IMR-90 (cell line): Measurements from ENCODE around the gene GEMIN2. TPM values are rescaled to one million over a fixed set of nuclear protein-coding genes. Genes with fewer than 3 reads are reported as not detected.

Source experiments
- ATAC-seq: fragments of 200-7000 bp; cut with Tn5 transposase; 2 replicates; pipeline ENCODE4 v1.9.1; 2020; ENCODE audit warnings: low read depth, mild to moderate bottlenecking, moderate library complexity
- BruUV-seq: library from RNA; stranded (reverse); fragments of 400-500 nt; replicated peaks from 2 replicates; lab custom pipeline; 2021; lab: Mats Ljungman, UMichigan
- CTCF ChIA-PET: fragments of 300-600 bp; formaldehyde crosslinking; extraction: SDS; loops from one replicate; lab custom pipeline; 2021; ENCODE audit warnings: antibody characterized with exemption; lab: Yijun Ruan, JAX
- POLR2A ChIA-PET: fragments of 300-600 bp; sonication (Branson Sonifier 250); formaldehyde crosslinking; loops from one replicate; lab custom pipeline; 2022; ENCODE audit warnings: antibody characterized with exemption; ENCODE audit not compliant: unreplicated experiment; lab: Charles Lee
- DNase-seq: peaks from one replicate; pipeline ENCODE4 v3.0.0; 2013
- H2AFZ ChIP-seq: replicated peaks from 2 replicates; pipeline ENCODE3; 2013; ENCODE audit warnings: low read length, mild to moderate bottlenecking; ENCODE audit not compliant: poor library complexity
- H2AK5ac ChIP-seq: 2 replicates; pipeline ENCODE4 v1.6.1; 2013; ENCODE audit warnings: low read depth, low read length, inconsistent platforms
- H2AK9ac ChIP-seq: replicated peaks from 2 replicates; pipeline ENCODE3; 2013; ENCODE audit warnings: mild to moderate bottlenecking, low read depth, low read length, moderate library complexity; ENCODE audit not compliant: poor library complexity
- H2BK120ac ChIP-seq: 2 replicates; pipeline ENCODE4 v1.6.1; 2013; ENCODE audit warnings: low read depth, low read length, inconsistent platforms
- H2BK15ac ChIP-seq: 3 replicates; pipeline ENCODE4 v1.6.1; 2013; ENCODE audit warnings: low read depth, low read length, inconsistent platforms
- H2BK20ac ChIP-seq: 2 replicates; pipeline ENCODE4 v1.6.1; 2013; ENCODE audit warnings: low read depth, mild to moderate bottlenecking, inconsistent platforms, low read length, moderate library complexity
- H2BK5ac ChIP-seq: 2 replicates; pipeline ENCODE4 v1.6.1; 2013; ENCODE audit warnings: mild to moderate bottlenecking, low read depth, low read length, inconsistent platforms; ENCODE audit not compliant: poor library complexity, severe bottlenecking
- H3K14ac ChIP-seq: replicated peaks from 2 replicates; pipeline ENCODE4 v1.6.1; 2013; ENCODE audit warnings: low read depth, low read length, inconsistent platforms
- H3K18ac ChIP-seq: 2 replicates; pipeline ENCODE4 v1.6.1; 2013; ENCODE audit warnings: low read depth, low read length, control low read depth
- H3K23ac ChIP-seq: 2 replicates; pipeline ENCODE4 v1.6.1; 2013; ENCODE audit warnings: low read depth, low read length, inconsistent platforms
- H3K27ac ChIP-seq: 2 replicates; pipeline ENCODE4 v1.5.1; 2013; ENCODE audit warnings: mild to moderate bottlenecking, control low read depth, low read length; ENCODE audit not compliant: insufficient read depth
- H3K27me3 ChIP-seq: 2 replicates; pipeline ENCODE4 v1.6.1; 2013; ENCODE audit warnings: low read length; ENCODE audit not compliant: control insufficient read depth, insufficient read depth
- H3K36me3 ChIP-seq: 2 replicates; pipeline ENCODE4 v1.6.1; 2013; ENCODE audit warnings: low read length, mixed read lengths; ENCODE audit not compliant: control insufficient read depth, insufficient read depth
- H3K4ac ChIP-seq: 2 replicates; pipeline ENCODE4 v1.6.1; 2013; ENCODE audit warnings: low read depth, low read length, inconsistent platforms
- H3K4me1 ChIP-seq: 2 replicates; pipeline ENCODE4 v1.6.1; 2013; ENCODE audit warnings: low read length, mixed read lengths; ENCODE audit not compliant: control insufficient read depth, insufficient read depth
- H3K4me2 ChIP-seq: 2 replicates; pipeline ENCODE4 v1.6.1; 2013; ENCODE audit warnings: low read depth, mild to moderate bottlenecking, control low read depth, low read length, moderate library complexity
- H3K4me3 ChIP-seq: 2 replicates; pipeline ENCODE4 v1.5.1; 2013; ENCODE audit warnings: low read depth, mild to moderate bottlenecking, control low read depth, low read length, moderate library complexity; ENCODE audit not compliant: insufficient read depth
- H3K56ac ChIP-seq: 2 replicates; pipeline ENCODE4 v1.6.1; 2013; ENCODE audit warnings: low read length, inconsistent platforms; ENCODE audit not compliant: insufficient read depth; ENCODE audit errors: extremely low read depth
- H3K79me1 ChIP-seq, 2 experiments: 2 replicates each; pipeline ENCODE4 v1.6.1; 2013; ENCODE audit warnings: low read length in 2 of 2, inconsistent platforms in 1 of 2, low read depth in 1 of 2
- H3K9ac ChIP-seq: 2 replicates; pipeline ENCODE4 v1.6.1; 2013; ENCODE audit warnings: low read depth, low read length, control low read depth
- H3K9me1 ChIP-seq: 2 replicates; pipeline ENCODE4 v1.6.1; 2013; ENCODE audit warnings: low read length, inconsistent platforms; ENCODE audit not compliant: insufficient read depth
- H3K9me3 ChIP-seq: 2 replicates; pipeline ENCODE4 v1.6.1; 2013; ENCODE audit warnings: low read length; ENCODE audit not compliant: control insufficient read depth, insufficient read depth
- H4K20me1 ChIP-seq: 2 replicates; pipeline ENCODE4 v1.6.1; 2013; ENCODE audit warnings: low read length, inconsistent platforms; ENCODE audit not compliant: insufficient read depth
- H4K5ac ChIP-seq: 2 replicates; pipeline ENCODE4 v1.6.1; 2013; ENCODE audit warnings: mild to moderate bottlenecking, low read depth, low read length, control low read depth
- H4K8ac ChIP-seq, 2 experiments: 2 replicates each; pipeline ENCODE4 v1.6.1; 2013; ENCODE audit warnings: low read depth in 2 of 2, low read length in 2 of 2, control low read depth in 1 of 2, inconsistent platforms in 1 of 2
- H4K91ac ChIP-seq: 2 replicates; pipeline ENCODE4 v1.6.1; 2013; ENCODE audit warnings: low read depth, low read length, inconsistent platforms; ENCODE audit not compliant: insufficient read depth
- BHLHE40 ChIP-seq: fragments of 150-350 bp; IDR thresholded peaks from 2 replicates; pipeline ENCODE4 v1.6.1; 2016; ENCODE audit warnings: mild to moderate bottlenecking, low read depth, low read length
- CEBPB ChIP-seq: IDR thresholded peaks from 2 replicates; pipeline ENCODE4 v1.6.1; 2012; ENCODE audit warnings: low read depth, low read length, improper control_type of control experiment
- CHD1 ChIP-seq: IDR thresholded peaks from 2 replicates; pipeline ENCODE4 v1.6.1; 2012; ENCODE audit warnings: low read depth, low read length, improper control_type of control experiment
- FOS ChIP-seq: fragments of 150-350 bp; IDR thresholded peaks from 2 replicates; pipeline ENCODE4 v1.6.1; 2016; ENCODE audit warnings: low read depth, low read length
- MAFK ChIP-seq: IDR thresholded peaks from 2 replicates; pipeline ENCODE4 v1.6.1; 2012; ENCODE audit warnings: low read depth, low read length, improper control_type of control experiment
- MAZ ChIP-seq: IDR thresholded peaks from 2 replicates; pipeline ENCODE4 v1.6.1; 2012; ENCODE audit warnings: low read depth, mild to moderate bottlenecking, low read length, improper control_type of control experiment, moderate library complexity, borderline replicate concordance
- MXI1 ChIP-seq: IDR thresholded peaks from 2 replicates; pipeline ENCODE4 v1.6.1; 2012; ENCODE audit warnings: low read depth, mild to moderate bottlenecking, low read length, moderate library complexity, borderline replicate concordance
- NFE2L2 ChIP-seq: fragments of 150-350 bp; IDR thresholded peaks from 2 replicates; pipeline ENCODE4 v1.6.1; 2016; ENCODE audit warnings: low read depth, mild to moderate bottlenecking, low read length
- POLR2A ChIP-seq: IDR thresholded peaks from 2 replicates; pipeline ENCODE4 v1.6.1; 2012; ENCODE audit warnings: mild to moderate bottlenecking, low read depth, low read length
- RAD21 ChIP-seq: IDR thresholded peaks from 2 replicates; pipeline ENCODE4 v1.6.1; 2012; ENCODE audit warnings: low read length, improper control_type of control experiment
- RCOR1 ChIP-seq: IDR thresholded peaks from 2 replicates; pipeline ENCODE4 v1.6.1; 2012; ENCODE audit warnings: mild to moderate bottlenecking, low read length, improper control_type of control experiment; ENCODE audit not compliant: insufficient replicate concordance
- RFX5 ChIP-seq: IDR thresholded peaks from 2 replicates; pipeline ENCODE4 v1.8.0; 2012; ENCODE audit warnings: low read depth, mild to moderate bottlenecking, low read length, moderate library complexity
- SMC3 ChIP-seq: fragments of 150-350 bp; IDR thresholded peaks from 2 replicates; pipeline ENCODE4 v1.6.1; 2016; ENCODE audit warnings: low read depth, mild to moderate bottlenecking, antibody characterized with exemption, low read length, moderate library complexity
- WGBS, 2 experiments: methylation state at CpG; one replicate each; pipeline versions ENCODE4 v1.1.5 to v1.1.7; 2013; ENCODE audit warnings: missing lambda C conversion rate in 2 of 2; ENCODE audit not compliant: insufficient read length in 1 of 2; ENCODE audit errors: extremely low coverage in 2 of 2; 5-methylcytosine and 5-hydroxymethylcytosine counted together
- dilution Hi-C: fragments of 300-500 bp; cut with HindIII; formaldehyde crosslinking; loops from one replicate; pipeline ENCODE4 v1.14.3; 2018; ENCODE audit warnings: low sequenced_read_pairs; ENCODE audit not compliant: unreplicated experiment
- in situ Hi-C: fragments of 300-500 bp; cut with MboI; formaldehyde crosslinking; loops from 3 replicates; pipeline ENCODE4 v1.14.3; 2019; ENCODE audit warnings: low sequenced_read_pairs, inconsistent platforms, mixed read lengths
- intact Hi-C: fragments of 100-400 bp; cut with micrococcal nuclease; formaldehyde crosslinking; loops from 2 replicates; pipeline ENCODE4 v1.10.0; 2022
- polyA plus RNA-seq, 3 experiments: library from polyadenylated mRNA; depleted of rRNA; stranded (reverse); fragments of >200 nt; gene quantifications; 2 replicates each; pipeline ENCODE4 v1.2.3, GENCODE V29; 2012; ENCODE audit warnings: low replicate concordance in 1 of 3
- total RNA-seq: library from RNA; depleted of rRNA; stranded (reverse); fragments of >200 nt; gene quantifications from 2 replicates; pipeline ENCODE4 v1.2.3, GENCODE V29; 2012
- TF ChIP-seq, protein P1 (sequence below): conservative IDR thresholded peaks from 2 replicates; pipeline ENCODE4 v1.5.1; 2012; ENCODE audit warnings: mild to moderate bottlenecking, low read depth, low read length, improper control_type of control experiment
- TF ChIP-seq, protein P2 (sequence below): fragments of 150-350 bp; IDR thresholded peaks from 2 replicates; pipeline ENCODE4 v1.6.1; 2017; ENCODE audit warnings: mild to moderate bottlenecking, antibody characterized with exemption, low read length, low read depth
- TF ChIP-seq, protein P3 (sequence below): fragments of 150-350 bp; IDR thresholded peaks from 2 replicates; pipeline ENCODE4 v1.6.1; 2016; ENCODE audit warnings: low read depth, mild to moderate bottlenecking, low read length, moderate library complexity, borderline replicate concordance

The GEMIN2 gene
- total and polyA plus RNA-seq, 2 of the 4 experiments (the other 2 are of a cell fraction): 10.6 to 11.2 TPM

DNA sequence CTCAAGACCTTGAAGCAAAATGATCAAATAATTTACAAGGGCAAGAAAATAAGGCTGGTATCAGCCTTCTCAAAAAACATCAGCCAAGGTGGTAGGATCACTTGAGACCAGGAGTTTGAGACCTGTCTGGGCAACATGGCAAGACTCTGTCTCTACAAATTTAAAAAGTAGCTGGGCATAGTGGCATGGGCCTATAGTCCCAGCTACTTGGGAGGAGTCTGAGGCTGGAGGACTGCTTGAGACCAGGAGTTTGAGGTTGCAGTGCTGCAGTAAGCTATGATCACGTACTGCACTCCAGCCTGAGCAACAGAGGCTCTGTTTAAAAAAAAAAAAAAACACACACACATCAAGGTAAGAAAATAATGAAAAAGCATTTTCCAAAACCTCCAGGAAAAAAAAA, 33.2 kb upstream of the GEMIN2 start:
- H3K14ac ChIP-seq: no peak overlapping the region
- H4K20me1 ChIP-seq: peaks cover 7% of the 10 kb centered on the region; the same call in 1 of the 2 replicates
- no peak overlapping the region for H2BK120ac ChIP-seq
- no peak overlapping the region for H4K91ac ChIP-seq
- H2BK5ac ChIP-seq: no peak overlapping the region
- H2BK20ac ChIP-seq: no peak overlapping the region
- no peak overlapping the region for H4K8ac ChIP-seq
- H3K4me2 ChIP-seq: no peak overlapping the region
- dilution Hi-C loops (no loop called here), intact Hi-C loops (no loop called here), in situ Hi-C loops (no loop called here)
- no peak overlapping the region for H3K4me3 ChIP-seq
- BruUV-seq: no TSS peak
- no peaks in the 10 kb centered on the region; the same call in 1 of the 2 replicates for H3K9me1 ChIP-seq
- H3K27me3 ChIP-seq: no peaks in the 10 kb centered on the region
- no peak overlapping the region for H2BK15ac ChIP-seq
- H2AK5ac ChIP-seq: no peak overlapping the region
- H3K36me3 ChIP-seq: peaks cover 41% of the 10 kb centered on the region
- POLR2A ChIA-PET: no interaction called here
- ATAC-seq: no peak
- WGBS, 2 experiments: no CpG with 5 or more reads among the region's 1 CpG
- H3K79me1 ChIP-seq: peaks cover 10 to 35% of the 10 kb centered on the region in 2 experiments
- no peak for DNase-seq
- no peak overlapping the region for H2AFZ ChIP-seq
- TF ChIP-seq RAD21 (no peak), CEBPB (no peak), RCOR1 (no peak), MXI1 (no peak), FOS (no peak), SMC3 (no peak), MAZ (no peak), BHLHE40 (no peak), NFE2L2 (no peak), RFX5 (no peak), POLR2A (no peak), CHD1 (no peak), MAFK (no peak)
- TF ChIP-seq, protein P1, sequence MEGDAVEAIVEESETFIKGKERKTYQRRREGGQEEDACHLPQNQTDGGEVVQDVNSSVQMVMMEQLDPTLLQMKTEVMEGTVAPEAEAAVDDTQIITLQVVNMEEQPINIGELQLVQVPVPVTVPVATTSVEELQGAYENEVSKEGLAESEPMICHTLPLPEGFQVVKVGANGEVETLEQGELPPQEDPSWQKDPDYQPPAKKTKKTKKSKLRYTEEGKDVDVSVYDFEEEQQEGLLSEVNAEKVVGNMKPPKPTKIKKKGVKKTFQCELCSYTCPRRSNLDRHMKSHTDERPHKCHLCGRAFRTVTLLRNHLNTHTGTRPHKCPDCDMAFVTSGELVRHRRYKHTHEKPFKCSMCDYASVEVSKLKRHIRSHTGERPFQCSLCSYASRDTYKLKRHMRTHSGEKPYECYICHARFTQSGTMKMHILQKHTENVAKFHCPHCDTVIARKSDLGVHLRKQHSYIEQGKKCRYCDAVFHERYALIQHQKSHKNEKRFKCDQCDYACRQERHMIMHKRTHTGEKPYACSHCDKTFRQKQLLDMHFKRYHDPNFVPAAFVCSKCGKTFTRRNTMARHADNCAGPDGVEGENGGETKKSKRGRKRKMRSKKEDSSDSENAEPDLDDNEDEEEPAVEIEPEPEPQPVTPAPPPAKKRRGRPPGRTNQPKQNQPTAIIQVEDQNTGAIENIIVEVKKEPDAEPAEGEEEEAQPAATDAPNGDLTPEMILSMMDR: no peak
- TF ChIP-seq, protein P2, sequence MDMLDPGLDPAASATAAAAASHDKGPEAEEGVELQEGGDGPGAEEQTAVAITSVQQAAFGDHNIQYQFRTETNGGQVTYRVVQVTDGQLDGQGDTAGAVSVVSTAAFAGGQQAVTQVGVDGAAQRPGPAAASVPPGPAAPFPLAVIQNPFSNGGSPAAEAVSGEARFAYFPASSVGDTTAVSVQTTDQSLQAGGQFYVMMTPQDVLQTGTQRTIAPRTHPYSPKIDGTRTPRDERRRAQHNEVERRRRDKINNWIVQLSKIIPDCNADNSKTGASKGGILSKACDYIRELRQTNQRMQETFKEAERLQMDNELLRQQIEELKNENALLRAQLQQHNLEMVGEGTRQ: no peak
- TF ChIP-seq, protein P3, sequence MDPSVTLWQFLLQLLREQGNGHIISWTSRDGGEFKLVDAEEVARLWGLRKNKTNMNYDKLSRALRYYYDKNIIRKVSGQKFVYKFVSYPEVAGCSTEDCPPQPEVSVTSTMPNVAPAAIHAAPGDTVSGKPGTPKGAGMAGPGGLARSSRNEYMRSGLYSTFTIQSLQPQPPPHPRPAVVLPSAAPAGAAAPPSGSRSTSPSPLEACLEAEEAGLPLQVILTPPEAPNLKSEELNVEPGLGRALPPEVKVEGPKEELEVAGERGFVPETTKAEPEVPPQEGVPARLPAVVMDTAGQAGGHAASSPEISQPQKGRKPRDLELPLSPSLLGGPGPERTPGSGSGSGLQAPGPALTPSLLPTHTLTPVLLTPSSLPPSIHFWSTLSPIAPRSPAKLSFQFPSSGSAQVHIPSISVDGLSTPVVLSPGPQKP: no peak
- H3K4me1 ChIP-seq: no peaks in the 10 kb centered on the region
- no peak overlapping the region for H3K4ac ChIP-seq
- no peak overlapping the region for H3K27ac ChIP-seq
- no peak overlapping the region for H2AK9ac ChIP-seq
- H3K9ac ChIP-seq: no peak overlapping the region
- H3K23ac ChIP-seq: no peak overlapping the region
- no peaks in the 10 kb centered on the region for H3K9me3 ChIP-seq
- CTCF ChIA-PET: interaction anchor here (0.6 kb wide), 1 partner anchor 968 kb away, joined by 4 read pairs; no protein-coding TSS in a partner anchor
- no peak overlapping the region for H3K18ac ChIP-seq
- H3K56ac ChIP-seq: no peak overlapping the region
- no peak overlapping the region for H4K5ac ChIP-seq
